ENCODE measurements around the gene PPFIBP1. TPM values are rescaled to one million over a fixed set of nuclear protein-coding genes. Genes with fewer than 3 reads are reported as not detected.

Gene PPFIBP1
- total RNA-seq, 2 donors from 2014 or later: 98.5 to 213 TPM

DNA sequence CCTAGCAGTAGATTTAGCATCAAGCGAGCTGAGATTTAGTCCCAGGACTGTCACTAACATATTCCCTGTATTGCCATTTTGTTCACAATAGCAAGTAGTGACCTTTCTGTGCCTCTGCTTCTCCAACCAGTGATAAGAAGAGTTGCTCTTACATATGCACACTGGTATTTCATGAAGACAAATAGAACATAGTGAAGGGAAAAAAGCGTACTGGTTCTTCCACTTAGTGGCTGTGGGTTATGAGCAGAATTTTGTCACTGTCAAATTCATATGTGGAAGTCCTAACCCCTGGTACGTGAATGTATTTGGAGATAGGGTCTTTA is 12.3 kb upstream of the PPFIBP1 start:
- no peak overlapping the region for H3K27ac Mint-ChIP-seq

DNA sequence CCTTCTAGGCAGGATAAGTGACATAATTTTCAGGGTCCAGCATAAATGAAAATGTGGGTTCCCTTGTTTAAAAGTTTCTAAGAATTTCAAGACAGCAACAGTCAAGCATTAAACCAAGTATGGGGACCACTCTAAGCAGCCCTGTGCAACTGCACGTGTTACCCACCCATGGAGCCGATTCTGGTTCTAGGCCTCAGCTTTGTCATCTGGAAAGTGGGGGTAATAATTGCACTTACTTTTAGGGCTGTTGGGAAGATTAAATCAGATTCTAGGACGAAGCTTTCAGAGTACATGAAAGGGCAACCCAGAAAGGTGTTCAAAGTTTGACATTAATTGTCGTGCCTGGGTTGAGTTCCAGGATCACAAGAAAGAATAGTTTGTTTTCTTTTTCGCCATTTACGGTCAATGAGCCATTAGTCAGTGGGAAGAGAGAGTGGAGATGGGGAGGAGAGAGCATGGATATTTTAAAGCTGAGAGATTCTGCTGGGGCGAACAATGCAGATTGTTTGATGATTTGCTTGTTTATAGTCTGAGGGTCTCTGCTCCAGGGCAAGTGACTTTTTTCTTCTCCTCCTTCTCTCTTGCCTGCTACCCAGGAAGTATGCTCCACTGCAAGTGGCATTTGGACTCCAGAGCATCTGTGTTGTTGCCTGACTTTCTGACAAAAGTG is 10.7 kb upstream of the PPFIBP1 start:
- Mint-ChIP-seq H3K4me3 (no peak overlapping the region), H3K27ac (no peak overlapping the region), H3K36me3 (ENCODE audit: low read depth) (no peaks in the 10 kb centered on the region), H3K4me1 (peaks cover 14% of the 10 kb centered on the region), H3K27me3 (ENCODE audit: insufficient read depth) (no peaks in the 10 kb centered on the region), H3K9me3 (no peaks in the 10 kb centered on the region)
- H3K27ac ChIP-seq (ENCODE audit: low read depth, low read length): no peak overlapping the region
- no peak overlapping the region for H3K4me3 ChIP-seq (ENCODE audit: low read length)
- H3K4me1 ChIP-seq (ENCODE audit: control insufficient read depth, insufficient read depth, low read length): no peaks in the 10 kb centered on the region
- DNase-seq: no peak
- WGBS, 2 experiments (ENCODE audit: insufficient coverage in 1 of 2, insufficient read length in 1 of 2): 89 to 92% methylated on average over 6 to 7 of the region's 7 CpGs
- H3K36me3 ChIP-seq (ENCODE audit: control insufficient read depth, insufficient read depth, low read length): no peaks in the 10 kb centered on the region
- TF ChIP-seq, protein P1, sequence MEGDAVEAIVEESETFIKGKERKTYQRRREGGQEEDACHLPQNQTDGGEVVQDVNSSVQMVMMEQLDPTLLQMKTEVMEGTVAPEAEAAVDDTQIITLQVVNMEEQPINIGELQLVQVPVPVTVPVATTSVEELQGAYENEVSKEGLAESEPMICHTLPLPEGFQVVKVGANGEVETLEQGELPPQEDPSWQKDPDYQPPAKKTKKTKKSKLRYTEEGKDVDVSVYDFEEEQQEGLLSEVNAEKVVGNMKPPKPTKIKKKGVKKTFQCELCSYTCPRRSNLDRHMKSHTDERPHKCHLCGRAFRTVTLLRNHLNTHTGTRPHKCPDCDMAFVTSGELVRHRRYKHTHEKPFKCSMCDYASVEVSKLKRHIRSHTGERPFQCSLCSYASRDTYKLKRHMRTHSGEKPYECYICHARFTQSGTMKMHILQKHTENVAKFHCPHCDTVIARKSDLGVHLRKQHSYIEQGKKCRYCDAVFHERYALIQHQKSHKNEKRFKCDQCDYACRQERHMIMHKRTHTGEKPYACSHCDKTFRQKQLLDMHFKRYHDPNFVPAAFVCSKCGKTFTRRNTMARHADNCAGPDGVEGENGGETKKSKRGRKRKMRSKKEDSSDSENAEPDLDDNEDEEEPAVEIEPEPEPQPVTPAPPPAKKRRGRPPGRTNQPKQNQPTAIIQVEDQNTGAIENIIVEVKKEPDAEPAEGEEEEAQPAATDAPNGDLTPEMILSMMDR (conservative IDR thresholded peaks at IDR 0.05): no peak
- no peaks in the 10 kb centered on the region for H3K27me3 ChIP-seq (ENCODE audit: control insufficient read depth, insufficient read depth, low read length, poor library complexity, severe bottlenecking)
- no peaks in the 10 kb centered on the region for H3K9me3 ChIP-seq (ENCODE audit: control insufficient read depth, low read length)
- H3K9ac ChIP-seq (ENCODE audit: extremely low read depth, low read length, poor library complexity, severe bottlenecking): no peak overlapping the region

More for the DNA sequence above, 12.3 kb upstream of the PPFIBP1 start:
- Mint-ChIP-seq H3K4me1 (peaks cover 10% of the 10 kb centered on the region), H3K36me3 (ENCODE audit: low read depth) (no peaks in the 10 kb centered on the region), H3K27me3 (ENCODE audit: insufficient read depth) (no peaks in the 10 kb centered on the region), H3K9me3 (no peaks in the 10 kb centered on the region), H3K4me3 (no peak overlapping the region)
- Histone ChIP-seq H3K27ac (ENCODE audit: low read depth, low read length) (no peak overlapping the region), H3K9me3 (ENCODE audit: control insufficient read depth, low read length) (no peaks in the 10 kb centered on the region), H3K4me1 (ENCODE audit: control insufficient read depth, insufficient read depth, low read length) (no peaks in the 10 kb centered on the region), H3K4me3 (ENCODE audit: low read length) (no peak overlapping the region), H3K9ac (ENCODE audit: extremely low read depth, low read length, poor library complexity, severe bottlenecking) (no peak overlapping the region), H3K36me3 (ENCODE audit: control insufficient read depth, insufficient read depth, low read length) (no peaks in the 10 kb centered on the region), H3K27me3 (ENCODE audit: control insufficient read depth, insufficient read depth, low read length, poor library complexity, severe bottlenecking) (no peaks in the 10 kb centered on the region)
- no peak for DNase-seq
- TF ChIP-seq, protein P1 (conservative IDR thresholded peaks at IDR 0.05): no peak
- 92 to 98% methylated on average over 2 of the region's 3 CpGs for WGBS, 2 experiments (ENCODE audit: insufficient coverage in 1 of 2, insufficient read length in 1 of 2)

DNA sequence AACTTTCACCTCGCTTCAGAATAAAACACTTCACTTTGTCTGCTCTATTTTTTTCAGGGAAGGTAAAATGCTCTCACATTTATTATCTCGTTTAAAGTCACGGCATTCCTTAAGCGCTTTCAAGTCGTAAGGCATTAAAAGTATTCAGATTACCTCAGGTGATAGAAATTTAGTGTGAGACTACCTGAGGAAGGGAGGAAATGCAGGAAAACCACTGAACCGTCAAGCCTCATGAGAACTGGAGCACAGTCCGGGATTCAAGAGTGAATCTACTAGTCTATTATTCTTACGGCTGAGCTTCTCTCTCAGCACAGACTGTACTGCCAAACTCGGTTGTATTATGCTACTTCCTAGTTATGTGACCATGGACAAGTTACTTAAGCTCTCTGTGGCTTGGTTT is 8.3 kb upstream of the PPFIBP1 start:
- no peaks in the 10 kb centered on the region for H3K9me3 Mint-ChIP-seq
- no peaks in the 10 kb centered on the region for H3K27me3 ChIP-seq (ENCODE audit: control insufficient read depth, insufficient read depth, low read length, poor library complexity, severe bottlenecking)
- H3K36me3 ChIP-seq (ENCODE audit: control insufficient read depth, insufficient read depth, low read length): no peaks in the 10 kb centered on the region
- H3K9me3 ChIP-seq (ENCODE audit: control insufficient read depth, low read length): no peaks in the 10 kb centered on the region
- peaks cover 18% of the 10 kb centered on the region for H3K4me1 Mint-ChIP-seq
- H3K4me3 Mint-ChIP-seq: no peak overlapping the region
- no peaks in the 10 kb centered on the region for H3K27me3 Mint-ChIP-seq (ENCODE audit: insufficient read depth)
- peak overlapping the region; percentile 81 for H3K27ac Mint-ChIP-seq
- TF ChIP-seq, protein P1 (conservative IDR thresholded peaks at IDR 0.05): no peak
- 83% methylated on average over 9 of the region's 9 CpGs for WGBS, 2 experiments (ENCODE audit: insufficient coverage in 1 of 2, insufficient read length in 1 of 2)
- no peak overlapping the region for H3K9ac ChIP-seq (ENCODE audit: extremely low read depth, low read length, poor library complexity, severe bottlenecking)
- no peak overlapping the region for H3K27ac ChIP-seq (ENCODE audit: low read depth, low read length)
- H3K4me3 ChIP-seq (ENCODE audit: low read length): no peak overlapping the region
- DNase-seq: no peak
- H3K36me3 Mint-ChIP-seq (ENCODE audit: low read depth): no peaks in the 10 kb centered on the region
- H3K4me1 ChIP-seq (ENCODE audit: control insufficient read depth, insufficient read depth, low read length): peaks cover 4% of the 10 kb centered on the region
